Left lobe of liver (tissue), 2 donors: ENCODE data around the gene NTSR1. TPM values are rescaled to one million over a fixed set of nuclear protein-coding genes. Genes with fewer than 3 reads are reported as not detected.
A peak's percentile ranks its signal among the peaks of the same experiment; 100 is the strongest.

Experiments used
- ATAC-seq: fragments of 200-7000 bp; cut with Tn5 transposase; one replicate; pipeline ENCODE4 v1.9.1; 2020; ENCODE audit warnings: mild to moderate bottlenecking, moderate library complexity
- DNase-seq: peaks from one replicate; pipeline ENCODE4 v3.0.0-alpha.2; 2020; ENCODE audit warnings: low spot score
- total RNA-seq: library from RNA; stranded (reverse); gene quantifications from one replicate; pipeline ENCODE4 v1.2.1, GENCODE V29; 2021
- donor health status: DM: no; HTN: no; CAD: no; lungs with moderate emphysema.
- donor health status: DM: no; HTN: yes; CAD: no.

NTSR1 gene
- total RNA-seq, 1 donor from 2014 or later = 0.10 TPM

GRCh38 chr20:62723768-62724450 lies 15.3 kb downstream of the NTSR1 start:
- ATAC-seq (no peak), DNase-seq (no peak)

DNA sequence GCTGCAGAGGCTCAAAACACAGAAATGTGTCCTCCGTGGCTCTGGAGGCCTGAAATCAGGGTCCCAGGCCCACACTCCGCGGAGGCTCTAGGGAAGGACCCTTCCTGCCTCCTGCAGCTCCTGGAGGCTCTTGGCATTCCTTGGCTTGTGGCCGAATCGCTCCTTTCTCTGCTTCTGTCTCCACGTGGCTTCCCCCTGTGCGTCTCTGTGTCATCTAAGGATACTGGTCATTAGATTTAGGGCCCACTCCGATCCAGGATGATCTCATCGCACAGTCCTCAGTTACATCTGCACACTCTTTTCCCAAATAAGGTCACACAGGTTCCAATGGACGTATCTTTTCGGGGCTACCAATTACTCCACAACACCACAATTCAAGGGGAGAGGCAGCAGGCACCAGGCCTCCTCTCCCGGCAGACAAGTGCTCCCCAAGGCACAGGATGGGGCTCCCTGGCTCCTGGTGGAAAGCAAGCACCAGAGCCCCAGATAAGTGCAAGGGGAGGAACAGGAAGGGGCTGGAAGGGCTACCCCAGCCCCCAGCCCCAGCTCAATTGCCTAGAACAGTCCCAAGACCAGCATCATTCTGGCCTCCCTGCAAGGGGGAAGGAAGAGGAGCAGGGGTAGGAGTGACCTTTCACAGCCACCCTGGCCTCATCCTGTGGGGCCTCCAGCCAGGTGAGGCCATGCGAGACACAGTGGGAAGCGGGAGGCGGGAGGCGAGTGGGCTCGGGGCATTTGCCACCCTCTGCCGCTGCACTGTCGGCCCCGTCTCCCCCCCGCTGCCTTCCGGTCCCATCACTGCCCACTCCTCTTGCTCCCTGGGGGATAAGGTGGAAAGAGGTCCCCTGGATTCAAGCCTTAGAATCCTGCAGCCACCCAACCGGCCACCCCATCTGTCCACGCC lies 16.3 kb downstream of the NTSR1 start:
- DNase-seq = no peak
- ATAC-seq = no peak

DNA sequence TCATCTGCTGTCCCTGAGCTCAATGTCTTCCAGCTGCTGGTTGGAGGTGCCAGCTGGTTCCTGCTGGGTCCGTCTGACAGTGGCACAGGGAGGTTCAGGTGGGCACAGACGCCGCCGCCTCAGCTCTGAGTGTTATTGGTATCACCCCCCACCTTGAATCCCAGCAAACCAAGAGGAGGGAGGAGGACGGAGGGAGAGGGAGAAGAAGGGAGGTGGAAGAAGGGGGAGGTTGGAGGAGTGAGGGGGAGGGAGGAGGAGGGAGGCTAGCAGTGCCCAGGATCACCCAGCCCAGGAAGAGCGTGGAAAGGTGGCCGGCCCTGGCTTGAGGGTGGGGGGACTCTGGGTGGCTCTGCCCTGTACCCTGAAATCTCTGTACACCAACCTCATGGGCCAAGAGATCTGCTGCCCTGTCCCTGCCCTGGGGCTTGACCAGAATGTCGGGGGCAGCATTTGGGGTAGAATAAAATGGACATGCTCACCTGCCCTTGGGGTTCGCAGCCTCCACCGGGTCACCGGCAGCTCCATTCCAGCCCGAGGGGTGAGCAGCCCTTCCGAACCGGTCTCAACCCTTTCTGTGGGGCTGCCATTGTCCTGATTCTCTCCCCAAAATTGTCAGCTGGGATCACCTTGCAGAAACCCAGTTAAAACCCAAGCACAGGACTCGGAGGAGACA lies 17.1 kb downstream of the NTSR1 start:
- ATAC-seq (no peak), DNase-seq (no peak)

DNA sequence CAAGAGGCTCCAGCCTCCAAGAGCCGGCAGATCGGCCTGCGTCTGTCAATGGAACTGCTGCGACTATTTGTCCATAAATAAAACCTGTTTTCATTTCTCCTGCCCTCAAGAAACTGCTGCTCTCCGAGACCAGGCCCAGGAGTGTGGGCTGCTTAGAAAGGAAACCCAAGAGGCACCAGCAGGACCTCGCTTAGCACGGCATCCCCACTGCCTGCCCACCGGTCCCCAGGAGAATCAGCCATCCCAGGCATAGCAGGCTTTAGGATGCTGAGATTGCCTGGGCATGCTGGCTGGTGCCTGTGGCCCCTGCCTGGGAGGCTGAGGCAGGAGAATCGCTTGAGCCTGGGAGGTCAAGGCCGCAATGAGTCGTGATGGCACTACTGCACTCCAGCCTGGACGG lies 17.6 kb downstream of the NTSR1 start:
- DNase-seq (no peak), ATAC-seq (no peak)

GRCh38 chr20:62726716-62727583 lies 18.3 kb downstream of the NTSR1 start:
- DNase-seq (no peak), ATAC-seq (peak; percentile 34)

DNA sequence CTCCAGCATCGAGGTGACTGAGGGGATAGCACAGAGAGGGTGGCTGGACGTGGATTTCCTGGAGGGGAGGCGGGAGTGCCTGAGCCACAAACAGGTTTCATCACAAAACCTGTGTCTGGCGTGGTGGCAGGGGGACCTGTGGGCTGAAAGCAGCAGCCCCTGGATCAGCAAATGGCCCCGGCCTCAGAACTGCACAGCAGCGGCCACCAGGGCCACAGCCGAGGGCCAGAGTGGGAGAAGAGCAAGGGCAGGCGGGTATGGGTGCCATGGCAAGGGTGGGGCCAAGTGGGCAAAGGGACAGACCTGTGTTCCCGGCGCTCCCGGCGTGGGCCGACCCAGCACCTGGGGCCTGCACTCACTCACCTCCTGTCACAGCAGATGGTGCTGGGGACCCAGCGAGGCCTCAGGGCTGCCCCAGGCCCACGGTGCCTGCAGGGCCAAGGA lies 19.0 kb downstream of the NTSR1 start:
- no peak for ATAC-seq
- DNase-seq = no peak

DNA sequence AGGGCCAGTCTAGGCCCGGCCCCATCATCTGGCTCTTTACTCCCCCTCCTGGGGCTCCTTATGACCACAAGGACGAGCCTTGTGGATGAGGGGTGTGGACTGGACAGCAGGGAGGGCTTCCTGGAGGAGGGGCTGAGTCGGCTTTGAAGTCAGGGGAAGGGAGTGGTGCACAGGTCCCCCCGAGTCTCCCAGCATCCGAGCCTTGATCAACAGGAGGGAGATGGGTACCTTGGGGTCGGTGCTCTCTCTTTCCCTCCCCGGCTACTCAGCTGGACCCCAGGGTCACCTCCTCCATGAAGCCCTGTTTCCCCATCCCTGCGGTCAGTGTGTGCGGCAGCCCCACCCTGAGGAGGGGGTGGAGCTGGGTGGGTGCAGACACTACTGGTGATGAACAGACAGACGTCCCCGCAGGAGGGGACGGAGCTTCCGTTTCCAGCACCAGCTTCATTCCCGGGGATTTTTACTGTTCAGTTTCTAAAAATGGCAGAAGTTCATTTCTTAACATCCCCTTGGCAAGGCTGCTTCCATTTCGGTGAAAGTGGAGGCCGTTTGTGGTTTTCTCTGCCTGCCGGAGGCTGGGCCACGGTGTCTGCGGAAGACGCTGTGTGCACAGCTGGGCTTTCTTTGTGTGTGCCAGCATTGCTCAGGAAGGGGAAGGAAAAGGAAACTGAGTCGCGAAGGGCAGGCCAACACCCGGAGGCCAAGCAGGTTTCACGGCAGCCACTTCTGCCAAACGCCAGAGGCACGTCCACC lies 19.6 kb downstream of the NTSR1 start:
- peak; percentile 11 for ATAC-seq
- DNase-seq = no peak

DNA sequence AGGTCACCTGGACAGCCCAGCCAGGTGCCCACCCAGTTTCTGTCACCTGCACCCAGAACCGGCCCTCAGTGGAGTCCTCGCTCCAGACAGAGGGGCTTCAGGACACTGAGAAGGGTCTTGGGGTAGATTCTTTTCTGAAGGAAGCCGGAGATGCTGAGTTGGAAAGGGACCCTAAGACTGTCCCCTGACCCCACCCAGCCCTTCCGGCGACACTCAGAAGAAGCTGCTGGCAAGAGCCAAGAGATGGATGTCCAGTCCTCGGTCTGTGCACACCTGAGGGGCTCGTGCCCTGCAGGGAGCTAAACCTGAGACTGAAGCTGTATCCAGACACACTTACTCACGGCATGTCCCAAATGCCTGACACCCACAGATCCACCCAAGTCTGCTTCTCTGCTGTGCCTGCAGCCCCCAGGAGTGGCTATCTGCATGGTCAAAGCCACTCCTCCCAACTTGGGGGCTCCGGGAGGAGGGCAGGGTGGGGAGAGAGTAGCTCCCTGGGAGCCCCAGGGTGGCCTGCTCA lies 20.2 kb downstream of the NTSR1 start:
- DNase-seq (no peak), ATAC-seq (no peak)

GRCh38 chr20:62730481-62730880 lies 21.8 kb downstream of the NTSR1 start:
- ATAC-seq = no peak
- DNase-seq = no peak

- DNase-seq (no peak), ATAC-seq (no peak)
These were observed 23.6 kb downstream of the NTSR1 start for GRCh38 chr20:62732031-62732760.

- no peak for ATAC-seq
- no peak for DNase-seq
These were observed 24.3 kb downstream of the NTSR1 start for GRCh38 chr20:62732842-62733525.

DNA sequence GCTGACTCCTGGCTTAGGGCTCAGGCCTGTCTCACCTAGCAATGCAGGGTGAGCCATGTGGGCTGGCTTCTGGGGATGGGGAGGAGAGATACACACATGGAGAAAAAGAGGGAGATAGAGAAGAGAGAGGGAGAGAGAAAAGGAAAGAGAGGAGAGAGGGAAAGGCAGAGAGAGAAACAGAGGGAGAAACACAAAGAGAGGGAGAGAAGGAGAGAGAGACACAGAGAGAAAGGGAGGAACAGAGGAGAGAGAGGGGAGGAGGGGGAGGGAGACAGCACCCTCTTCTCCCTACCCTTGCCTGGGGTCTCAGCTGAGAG lies 24.8 kb downstream of the NTSR1 start:
- DNase-seq (no peak), ATAC-seq (no peak)

- ATAC-seq (no peak), DNase-seq (no peak)
These were observed 25.3 kb downstream of the NTSR1 start for GRCh38 chr20:62733891-62734290.

DNA sequence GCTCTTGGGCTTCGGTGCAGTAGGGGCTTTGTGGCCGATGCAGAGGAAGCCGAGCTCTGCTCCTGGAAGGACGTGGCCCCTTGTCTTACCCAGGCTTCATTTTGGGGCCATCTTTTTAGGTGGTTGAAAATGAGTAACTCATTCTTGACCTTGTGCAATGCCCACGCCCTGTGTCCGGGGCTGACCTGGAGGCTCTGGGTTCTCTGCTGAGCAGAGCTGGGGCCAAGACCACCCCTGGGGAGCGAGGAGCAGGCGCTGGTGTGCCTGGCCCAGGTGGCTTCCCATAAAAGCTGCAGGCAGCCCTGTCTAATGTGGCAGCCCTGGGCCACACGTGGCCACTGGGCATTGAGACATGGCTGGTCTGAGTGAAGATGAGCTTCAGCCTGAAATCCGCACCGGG lies 25.7 kb downstream of the NTSR1 start:
- ATAC-seq = no peak
- no peak for DNase-seq

DNA sequence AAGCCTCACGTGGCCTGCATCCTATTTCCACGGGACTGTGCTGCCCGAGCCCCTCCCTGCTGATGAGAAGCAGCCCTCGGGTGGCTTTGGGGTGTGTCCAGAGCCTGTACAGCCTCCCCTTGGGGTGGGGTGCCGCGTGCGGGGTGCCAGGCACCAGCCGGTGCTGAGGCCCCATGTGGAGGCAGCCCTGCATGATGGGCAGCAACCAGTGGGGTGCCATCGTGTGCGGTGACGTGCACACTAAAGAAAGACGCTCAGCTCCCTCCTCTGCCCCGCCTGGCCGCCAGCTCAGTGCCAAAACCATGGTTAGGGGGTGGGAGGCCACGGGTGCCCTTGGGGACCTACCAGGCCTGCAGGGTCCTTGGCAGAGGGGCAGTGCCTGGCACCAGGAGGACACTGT lies 26.2 kb downstream of the NTSR1 start:
- DNase-seq = no peak

GRCh38 chr20:62735331-62735821 lies 26.7 kb downstream of the NTSR1 start:
- no peak for DNase-seq
- no peak for ATAC-seq

More for the DNA sequence above, 26.2 kb downstream of the NTSR1 start:
- no peak for ATAC-seq

DNA sequence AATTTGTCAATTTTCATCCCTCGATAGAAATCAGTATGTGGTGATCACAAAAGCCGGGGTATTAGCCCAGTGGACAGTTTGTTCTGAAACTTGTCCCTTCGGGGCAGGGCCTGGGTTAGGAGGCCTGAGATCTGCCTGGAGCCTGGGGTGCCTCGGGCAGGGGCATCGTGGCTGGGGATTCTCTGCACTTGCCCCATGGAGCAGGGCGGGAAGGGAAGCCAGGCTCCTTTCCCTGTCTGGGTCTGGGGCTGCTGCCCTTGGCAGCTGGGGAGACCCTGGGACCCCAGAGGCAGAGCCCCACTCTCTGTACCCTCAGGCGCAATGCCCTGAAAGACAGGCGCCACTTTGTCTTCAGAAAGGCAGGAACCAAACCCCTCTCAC lies 27.4 kb downstream of the NTSR1 start:
- ATAC-seq (no peak), DNase-seq (no peak)

DNA sequence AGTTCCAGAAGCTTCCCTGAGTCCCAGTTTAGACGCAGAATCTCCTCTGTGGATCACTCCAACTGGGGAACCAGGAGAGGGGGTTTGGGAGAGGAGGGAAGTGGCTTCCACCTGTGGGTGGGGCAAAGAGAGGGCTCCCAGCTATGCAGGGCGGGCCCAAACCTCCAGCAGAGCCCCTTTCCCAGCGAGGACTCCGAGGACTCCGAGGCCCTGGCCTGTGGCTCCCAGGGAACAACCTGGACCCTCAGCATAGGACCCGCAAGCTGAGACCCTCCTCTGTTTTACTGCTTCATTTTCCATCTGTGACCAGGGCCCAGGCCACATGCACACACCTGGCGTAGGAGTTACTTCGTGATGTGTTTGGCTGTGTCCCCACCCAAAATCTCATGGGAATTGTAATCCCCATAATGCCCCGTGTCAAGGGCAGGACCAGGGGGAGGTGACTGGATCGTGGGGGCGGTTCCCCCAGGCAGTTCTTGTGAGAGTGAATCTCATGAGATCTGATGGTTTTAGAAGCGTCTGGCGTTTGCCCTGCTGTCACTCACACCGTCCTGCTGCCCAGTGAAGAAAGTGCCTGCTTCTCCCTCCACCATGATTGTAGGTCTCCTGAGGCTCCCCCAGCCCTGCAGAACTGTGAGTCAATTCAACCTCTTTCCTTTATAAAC lies 27.9 kb downstream of the NTSR1 start:
- DNase-seq = no peak
- no peak for ATAC-seq
